Inflammatory macrophage treated with lipopolysaccharide for 1 hour (primary cell): ENCODE data around the gene EFHC2.
"Not testable (repeated sequence)": the region's sequence is repeated elsewhere in the genome, so short reads cannot be mapped to it uniquely, and the experiment has no call there.

Experiments
- DNase-seq, 2 donors: peaks; one replicate each; pipeline ENCODE4 v3.0.0-alpha.2; 2020 to 2022

EFHC2 gene

DNA sequence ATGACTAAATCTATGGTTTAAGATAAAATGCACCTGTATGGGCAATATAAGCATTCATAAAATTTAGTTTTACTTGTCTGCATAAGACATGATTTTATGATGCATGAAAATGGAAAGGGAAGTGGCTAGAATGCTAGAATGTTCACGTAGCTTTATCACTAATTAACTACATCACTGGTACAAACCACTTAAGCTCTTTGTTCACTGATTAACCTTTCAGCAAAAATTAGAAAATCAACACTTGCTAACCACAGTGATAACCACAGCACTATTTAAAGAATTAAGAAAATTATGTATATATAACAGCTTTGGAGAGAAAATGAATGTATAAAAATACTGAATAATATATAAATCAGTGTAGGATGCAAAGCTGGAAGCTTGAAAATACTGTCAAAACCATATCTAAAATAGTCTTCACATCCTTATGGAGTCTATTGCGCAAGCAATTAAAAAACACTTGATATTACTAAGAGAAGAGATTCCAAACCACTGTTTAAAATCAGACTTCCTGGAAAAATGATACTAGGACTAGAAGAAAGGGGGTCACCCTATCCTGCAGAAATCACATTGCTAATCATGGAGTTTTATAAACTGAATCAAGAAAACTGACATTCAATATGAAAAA, 51.9 kb downstream of the EFHC2 start:
- DNase-seq: no peak

DNA sequence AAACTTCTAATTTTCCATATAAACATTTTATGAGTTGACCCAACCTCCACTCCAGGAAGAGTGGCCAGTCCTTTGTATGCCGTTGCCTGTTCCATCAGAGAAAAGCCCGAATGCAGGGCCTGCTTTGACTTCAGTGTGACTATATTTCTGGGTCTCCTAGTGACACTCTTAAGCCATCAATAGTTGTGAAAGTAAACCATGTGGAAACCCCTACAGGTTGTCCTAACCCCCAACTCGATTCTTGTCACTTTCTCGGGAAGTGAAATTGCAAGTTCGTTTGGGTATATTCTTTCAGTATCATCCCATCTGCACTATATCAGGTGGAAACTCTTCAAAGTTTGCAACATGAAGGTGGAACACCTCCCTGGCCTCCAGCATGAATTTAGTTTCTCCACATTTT, 52.8 kb downstream of the EFHC2 start:
- DNase-seq: no peak

- DNase-seq: no peak
Measured at GRCh38 chrX:44282753-44283152, 60.7 kb downstream of the EFHC2 start.

GRCh38 chrX:44280116-44280515, 63.4 kb downstream of the EFHC2 start:
- DNase-seq: peak; percentile 15 to 58

DNA sequence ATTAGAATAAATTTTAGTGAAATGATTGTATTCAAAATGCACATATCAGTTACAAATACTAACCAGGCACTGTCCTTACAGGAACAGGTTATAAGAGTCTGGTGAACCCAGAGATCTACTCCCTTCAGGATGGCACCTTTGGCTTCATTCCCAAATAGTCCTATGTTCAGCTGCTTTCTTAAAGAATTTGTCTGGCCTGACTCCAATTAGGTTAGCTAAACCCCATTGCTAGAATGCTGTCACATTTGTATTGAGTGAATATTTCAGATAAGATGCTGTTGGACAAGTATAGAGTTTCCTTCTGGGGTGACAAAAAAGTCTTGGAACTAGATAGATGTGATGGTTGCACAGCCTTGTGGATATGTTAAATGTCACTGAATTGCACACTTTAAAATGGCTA, 69.4 kb downstream of the EFHC2 start:
- no peak for DNase-seq

GRCh38 chrX:44267861-44268260, 75.6 kb downstream of the EFHC2 start:
- no peak for DNase-seq

DNA sequence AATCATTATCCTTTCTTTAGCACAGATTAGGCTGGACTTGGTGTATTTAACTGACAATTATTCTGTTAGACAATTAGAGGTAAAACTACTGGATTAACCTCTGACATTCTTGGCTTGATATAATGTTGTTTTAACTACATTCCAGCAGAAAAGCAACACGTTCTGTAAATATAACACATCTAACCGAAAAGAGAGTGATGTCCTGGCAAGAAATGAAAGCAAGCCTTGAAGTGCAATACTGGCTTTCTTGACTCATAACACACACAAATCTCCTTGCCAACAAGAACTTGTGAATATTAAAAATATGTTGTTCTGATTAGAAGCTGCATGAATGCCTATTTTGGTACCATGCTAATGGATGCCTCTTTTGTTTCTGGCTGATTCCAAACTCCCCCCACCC, 76.4 kb downstream of the EFHC2 start:
- DNase-seq: no peak

GRCh38 chrX:44265559-44265958, 77.9 kb downstream of the EFHC2 start:
- no peak for DNase-seq

DNA sequence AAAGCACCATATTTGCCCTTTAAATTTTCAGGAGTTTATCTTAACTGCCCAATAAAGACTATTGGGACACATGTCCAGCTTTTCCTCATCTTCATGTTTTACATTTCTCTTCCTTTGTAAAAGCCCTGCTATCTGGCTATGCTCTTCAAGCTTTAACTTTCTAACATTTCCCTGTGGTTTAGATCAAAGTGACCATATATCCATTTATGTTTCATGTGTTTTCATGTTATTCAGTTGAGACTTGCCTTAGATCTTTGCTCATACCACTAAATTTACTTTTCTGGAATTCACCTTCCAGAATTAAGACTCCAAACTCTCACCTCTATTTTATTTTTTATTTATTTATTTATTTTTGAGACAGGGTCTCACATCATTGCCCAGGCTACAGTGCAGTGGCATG, 78.5 kb downstream of the EFHC2 start:
- DNase-seq: no peak

DNA sequence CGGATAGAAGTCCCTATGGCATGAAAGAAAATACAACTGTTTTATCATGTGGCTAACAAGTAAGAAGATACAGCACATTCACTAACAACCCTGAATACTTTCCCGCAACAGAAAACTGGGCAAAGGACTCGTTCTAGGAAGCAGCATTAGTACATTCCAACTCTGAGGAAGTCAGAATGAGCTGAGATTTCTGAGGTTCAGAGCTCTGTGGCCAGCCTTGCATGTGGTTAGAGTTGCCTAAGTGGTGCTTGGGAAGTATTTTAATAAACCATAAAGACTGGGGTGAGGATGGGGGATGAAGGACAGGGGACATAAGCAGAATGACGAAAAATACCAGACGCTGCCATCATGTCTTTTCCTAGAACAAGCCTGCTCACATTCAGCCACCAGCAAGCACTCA, 82.2 kb downstream of the EFHC2 start:
- DNase-seq: no peak

DNA sequence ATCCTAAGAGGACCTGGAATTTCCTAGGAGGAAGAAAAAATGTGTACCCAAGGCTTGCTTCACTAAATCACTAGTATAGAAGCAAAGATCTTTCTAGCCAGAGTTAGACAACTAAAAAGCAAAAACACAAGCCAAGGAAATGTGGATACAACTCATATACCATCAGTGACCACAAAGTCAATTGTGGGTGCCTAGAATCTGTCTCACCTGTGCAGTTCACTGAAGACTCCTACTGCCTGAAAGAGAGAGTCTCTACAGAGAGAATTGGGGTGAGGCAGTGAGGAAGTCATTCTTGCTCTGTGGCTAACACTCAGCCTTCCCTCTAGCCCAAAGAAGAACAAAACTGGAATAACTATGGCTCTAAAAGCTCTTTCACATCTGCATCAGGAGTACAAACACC, 82.9 kb downstream of the EFHC2 start:
- DNase-seq: no peak

DNA sequence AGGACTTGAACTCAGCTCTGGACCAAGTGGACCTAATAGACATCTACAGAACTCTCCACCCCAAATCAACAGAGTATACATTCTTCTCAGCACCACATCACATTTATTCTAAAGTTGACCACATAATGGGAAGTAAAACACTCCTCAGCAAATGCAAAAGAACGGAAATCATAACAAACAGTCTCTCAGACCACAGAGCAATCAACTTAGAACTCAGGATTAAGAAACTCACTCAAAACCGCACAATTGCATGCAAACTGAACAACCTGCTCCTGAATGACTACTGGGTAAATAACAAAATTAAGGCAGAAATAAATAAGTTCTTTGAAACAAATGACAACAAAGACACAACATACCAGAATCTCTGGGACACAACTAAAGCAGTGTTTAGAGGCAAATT, 87.7 kb downstream of the EFHC2 start:
- DNase-seq: peak in 1 of 2 donors; percentile 16

DNA sequence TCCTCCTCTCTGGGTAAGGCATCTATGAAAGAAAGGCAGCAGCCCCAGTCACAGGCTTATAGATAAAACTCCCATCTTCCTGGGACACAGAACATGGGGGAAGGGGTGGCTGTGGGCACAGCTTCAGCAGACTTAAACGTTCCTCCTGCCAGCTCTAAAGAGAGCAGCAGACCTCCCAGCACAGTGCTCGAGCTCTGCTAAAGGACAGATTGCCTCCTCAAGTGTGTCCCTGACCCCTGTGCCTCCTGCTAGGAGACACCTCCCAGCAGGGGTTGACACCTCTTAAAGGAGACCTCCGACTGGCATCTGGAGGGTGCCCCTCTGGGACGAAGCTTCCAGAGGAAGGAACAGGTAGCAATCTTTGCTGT, 89.9 kb downstream of the EFHC2 start:
- no peak for DNase-seq

GRCh38 chrX:44252688-44253574, 90.5 kb downstream of the EFHC2 start:
- not testable (repeated sequence) for DNase-seq

DNA sequence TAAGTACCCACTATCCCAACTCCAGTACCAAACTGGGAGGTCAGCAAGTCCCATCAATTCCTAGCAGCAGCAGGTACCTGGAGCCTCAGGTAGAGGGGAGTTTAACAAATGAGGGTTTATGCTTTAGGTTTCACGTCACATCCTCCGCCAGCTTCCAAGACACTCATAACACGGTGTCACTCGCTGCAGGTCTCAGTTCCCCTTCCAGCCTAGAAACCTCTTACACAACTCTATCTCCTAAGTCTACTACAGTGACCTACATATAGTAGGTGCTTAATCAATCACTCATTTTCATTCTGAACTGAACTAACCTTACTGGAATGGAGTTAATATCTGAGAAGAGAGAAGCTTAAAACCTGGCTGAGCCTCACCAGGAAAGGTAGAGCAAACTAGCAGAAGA, 96.0 kb downstream of the EFHC2 start:
- DNase-seq: no peak

DNA sequence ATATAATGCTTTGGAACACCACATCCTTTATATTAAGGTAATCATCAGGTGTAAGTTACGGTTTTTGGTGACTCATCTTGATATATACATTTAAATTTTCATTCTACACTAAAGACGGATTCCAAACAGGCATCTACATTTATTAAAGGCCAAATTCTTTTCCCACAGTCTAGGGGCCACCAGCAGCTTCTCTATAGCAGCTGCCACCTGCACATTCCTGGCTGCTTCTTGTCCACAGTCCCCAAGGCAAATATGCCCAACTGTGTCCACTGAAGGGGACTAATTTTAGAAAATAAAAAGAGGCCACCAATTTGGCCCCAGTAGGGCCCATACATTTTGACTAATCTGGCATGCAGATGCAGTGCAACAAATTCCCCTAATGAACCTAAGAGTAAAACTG, 96.6 kb downstream of the EFHC2 start:
- no peak for DNase-seq

DNA sequence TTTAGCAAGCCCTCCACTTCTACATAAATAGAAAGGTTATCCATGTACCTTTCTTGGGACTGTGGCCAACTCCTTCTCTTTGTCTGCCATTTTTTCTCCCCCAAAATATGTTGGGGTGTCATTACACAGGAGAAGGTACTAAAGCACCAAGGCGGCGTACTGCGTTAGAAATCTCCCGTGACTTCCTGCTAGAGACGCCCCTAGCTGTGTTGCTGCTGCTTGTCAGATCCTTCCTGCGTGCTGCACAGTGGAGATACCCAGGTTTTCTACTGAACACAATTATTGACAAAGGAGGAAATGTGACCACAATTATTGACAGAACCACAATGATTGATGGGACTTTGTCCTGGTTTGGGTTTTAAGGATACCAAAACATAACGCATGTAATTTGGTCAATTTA, 97.7 kb downstream of the EFHC2 start:
- no peak for DNase-seq

DNA sequence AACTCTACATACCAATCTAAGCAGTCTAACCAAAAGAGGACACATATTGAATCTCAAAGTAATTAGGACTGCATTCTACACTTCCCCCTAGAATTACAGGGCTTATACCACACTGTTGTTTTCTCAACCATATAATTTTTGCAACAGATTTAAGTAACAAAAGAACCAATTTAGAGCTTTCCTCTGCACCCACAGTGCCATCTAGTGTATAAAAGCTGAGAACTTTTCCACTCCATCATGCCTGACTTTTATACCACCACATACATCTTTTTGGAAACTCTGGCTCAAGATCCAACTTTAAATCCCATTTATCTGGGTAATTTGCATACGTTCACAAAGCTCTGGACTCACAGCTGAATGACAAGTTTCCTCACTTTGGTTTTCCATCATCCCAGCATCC, 99.5 kb downstream of the EFHC2 start:
- DNase-seq: peak; percentile 39 to 71

- DNase-seq: no peak
Measured at GRCh38 chrX:44241546-44241945, 101.9 kb downstream of the EFHC2 start.

DNA sequence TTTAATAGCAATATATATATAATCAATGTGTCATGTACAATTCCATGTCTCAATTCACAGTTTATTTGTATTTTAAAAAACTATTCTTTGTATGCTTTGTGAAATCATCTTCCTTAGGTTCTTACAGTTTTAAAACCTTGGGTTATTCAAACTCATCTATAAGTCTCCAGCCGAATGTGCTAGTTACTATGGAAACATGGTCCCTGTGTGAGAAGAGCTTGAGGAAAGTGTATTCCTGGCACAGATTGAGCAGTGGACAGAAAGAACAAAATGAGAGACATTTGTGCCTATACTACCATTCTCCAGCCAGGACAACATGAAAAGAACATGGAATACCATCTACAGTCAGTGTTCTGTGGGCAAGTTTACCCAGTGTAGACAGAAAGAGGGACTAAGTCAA, 103.4 kb downstream of the EFHC2 start:
- no peak for DNase-seq

- DNase-seq: no peak
Measured at GRCh38 chrX:44239036-44239435, 104.4 kb downstream of the EFHC2 start.

DNA sequence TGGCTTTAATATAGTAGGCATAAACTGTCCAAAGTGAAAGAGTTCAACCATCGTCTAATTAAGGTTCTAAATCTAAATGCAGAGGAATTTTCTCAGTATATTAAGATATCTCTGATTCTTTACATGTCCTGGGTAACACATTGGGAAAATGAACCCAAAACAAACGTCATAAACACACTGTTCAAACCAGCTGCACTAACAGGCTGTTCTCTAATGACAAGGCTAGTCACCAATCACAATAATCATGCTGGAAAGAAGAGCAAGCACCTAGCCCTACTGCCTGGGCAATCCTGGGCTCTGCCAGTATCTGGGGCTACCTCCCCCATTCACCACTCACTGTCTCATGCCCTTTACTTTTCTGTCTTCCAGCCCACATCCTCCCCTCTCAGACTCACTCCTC, 107.9 kb downstream of the EFHC2 start:
- no peak for DNase-seq

- DNase-seq: no peak
Measured at GRCh38 chrX:44234541-44234940, 108.9 kb downstream of the EFHC2 start.

DNA sequence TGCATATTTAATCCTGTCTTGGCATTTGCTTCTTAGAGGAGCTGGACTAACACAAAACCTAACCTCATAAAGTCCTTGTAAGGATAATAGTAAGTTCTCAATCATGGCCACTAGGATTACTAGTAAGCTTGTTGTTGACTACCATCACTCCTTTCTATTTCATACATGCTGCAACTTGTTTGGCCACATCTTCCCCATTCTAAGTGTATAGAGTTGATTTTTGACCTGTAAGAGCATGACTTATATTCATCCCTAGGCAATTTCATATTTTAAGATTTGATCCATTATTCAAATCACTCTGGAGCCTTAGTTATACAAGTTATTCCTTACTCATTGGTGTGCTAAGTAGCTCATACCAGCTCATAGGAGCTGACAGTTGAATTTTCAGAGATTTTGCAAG, 109.4 kb downstream of the EFHC2 start:
- DNase-seq: no peak

DNA sequence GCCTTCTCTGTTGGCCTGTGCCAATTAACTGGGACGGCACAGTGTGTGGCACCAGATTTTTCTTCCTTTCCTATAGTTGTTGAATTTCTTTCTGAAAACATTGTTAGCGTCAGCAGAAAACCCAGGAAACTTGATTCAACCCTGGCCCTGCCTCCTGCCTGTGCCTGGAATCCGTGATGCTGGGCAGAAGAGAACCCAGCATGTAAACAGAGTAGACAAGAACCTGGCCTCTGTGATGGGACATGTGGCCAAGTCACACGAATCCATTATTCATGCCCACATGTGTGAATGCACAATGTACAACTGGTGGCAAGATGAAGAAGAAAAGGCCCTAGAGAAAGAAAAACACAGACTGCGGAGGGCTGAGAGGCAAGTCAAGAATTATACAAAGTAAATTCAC, 111.4 kb downstream of the EFHC2 start:
- no peak for DNase-seq
